HepG2 (cell line): Measurements from ENCODE around the gene DMAC2L. TPM values are rescaled to one million over a fixed set of nuclear protein-coding genes. Genes with fewer than 3 reads are reported as not detected.

ENCODE experiments used
- ATAC-seq: fragments of 200-7000 bp; cut with Tn5 transposase; 3 replicates; pipeline ENCODE4 v1.9.1; 2020; ENCODE audit warnings: mild to moderate bottlenecking, moderate library complexity
- BruUV-seq: library from RNA; stranded (reverse); fragments of 400-500 nt; replicated peaks from 2 replicates; lab custom pipeline; 2021; lab: Mats Ljungman, UMichigan
- CTCF ChIA-PET: fragments of 300-600 bp; formaldehyde crosslinking; extraction: SDS; loops from one replicate; lab custom pipeline; 2021; ENCODE audit warnings: low total read pairs, inconsistent platforms, low intra/inter-chr PET ratio; lab: Yijun Ruan, JAX
- POLR2A ChIA-PET: fragments of 350-600 bp; sonication (Branson Sonifier 250); formaldehyde crosslinking; loops from one replicate; lab custom pipeline; 2020; ENCODE audit warnings: antibody characterized with exemption, inconsistent platforms; lab: Yijun Ruan, JAX
- DNase-seq: peaks from one replicate; pipeline ENCODE4 v3.0.0-alpha.2; 2015; ENCODE audit warnings: low spot score
- FAIRE-seq: peaks from 3 replicates; lab custom pipeline; 2011; peaks lifted over from hg19 to GRCh38; lab: Jason Lieb, UNC
- H2AFZ ChIP-seq: one replicate; pipeline ENCODE4 v1.6.1; 2011; ENCODE audit warnings: low read length, inconsistent platforms
- H3K27ac ChIP-seq: fragments of 300-600 bp; 3 replicates; pipeline ENCODE4 v1.8.0; 2011; ENCODE audit warnings: mixed run types, mild to moderate bottlenecking, mixed read lengths, low read length, inconsistent platforms; ENCODE audit not compliant: insufficient read depth; ENCODE audit errors: extremely low read length
- H3K27me3 ChIP-seq, 2 experiments: fragments of 200-600 bp in 1 of 2; 2 replicates in 1 of 2; 3 replicates in 1 of 2; pipeline versions ENCODE4 v1.6.0 to v1.8.0; 2011; ENCODE audit warnings: low read length in 2 of 2, mild to moderate bottlenecking in 2 of 2, moderate library complexity in 2 of 2, inconsistent platforms in 1 of 2; ENCODE audit not compliant: insufficient read depth in 2 of 2, control insufficient read depth in 1 of 2
- H3K36me3 ChIP-seq, 2 experiments: fragments of 200-600 bp in 1 of 2; replicated peaks in 1 of 2; 2 replicates in 1 of 2; 3 replicates in 1 of 2; pipeline versions ENCODE4 v1.5.1 to v1.8.0; 2011; ENCODE audit warnings: low read length in 2 of 2, inconsistent platforms in 1 of 2; ENCODE audit not compliant: insufficient read depth in 2 of 2, control insufficient read depth in 1 of 2
- H3K4me1 ChIP-seq: 2 replicates; pipeline ENCODE4 v1.5.1; 2012; ENCODE audit warnings: low read length, inconsistent platforms; ENCODE audit not compliant: insufficient read depth
- H3K4me2 ChIP-seq: 2 replicates; pipeline ENCODE4 v1.6.0; 2011; ENCODE audit warnings: low read depth, low read length, inconsistent platforms
- H3K4me3 ChIP-seq, 3 experiments: fragments of 200-600 bp in 1 of 3; sonication (generic), shearing (Covaris generic) in 1 of 3; replicated peaks in 1 of 3; 2 replicates each; pipeline ENCODE4 v1.5.1; 2011 to 2016; ENCODE audit warnings: low read length in 3 of 3, inconsistent platforms in 2 of 3, low read depth in 2 of 3, mild to moderate bottlenecking in 2 of 3, control low read depth in 1 of 3, mixed read lengths in 1 of 3; ENCODE audit not compliant: insufficient read depth in 1 of 3
- H3K79me2 ChIP-seq: one replicate; pipeline ENCODE4 v1.6.1; 2011; ENCODE audit warnings: low read length, inconsistent platforms; ENCODE audit not compliant: insufficient read depth
- H3K9ac ChIP-seq: 2 replicates; pipeline ENCODE4 v1.6.0; 2011; ENCODE audit warnings: mild to moderate bottlenecking, low read depth, low read length, inconsistent platforms; ENCODE audit not compliant: insufficient read depth
- H3K9me3 ChIP-seq: 2 replicates; pipeline ENCODE4 v1.5.1; 2012; ENCODE audit warnings: mild to moderate bottlenecking, low read length
- H4K20me1 ChIP-seq: 2 replicates; pipeline ENCODE4 v1.6.0; 2011; ENCODE audit warnings: inconsistent platforms, mild to moderate bottlenecking, low read length, moderate library complexity; ENCODE audit not compliant: insufficient read depth
- FOXJ3 ChIP-seq: sonication (generic); formaldehyde crosslinking; IDR thresholded peaks from 2 replicates; pipeline ENCODE4 v1.4.0; 2020; ENCODE audit warnings: missing genetic modification reagents, mild to moderate bottlenecking, borderline replicate concordance
- HDAC6 ChIP-seq: fragments of 200-600 bp; sonication (generic); IDR thresholded peaks from 2 replicates; pipeline ENCODE4 v1.7.0; 2017; ENCODE audit warnings: mild to moderate bottlenecking, antibody characterized with exemption, low read length, low read depth
- MXD4 ChIP-seq: IDR thresholded peaks from 2 replicates; pipeline ENCODE4 v1.6.1; 2016; ENCODE audit warnings: mild to moderate bottlenecking, missing biosample characterization, missing genetic modification reagents
- NAIF1 ChIP-seq: sonication (generic); formaldehyde crosslinking; IDR thresholded peaks from 2 replicates; pipeline ENCODE4 v1.5.0; 2020; ENCODE audit warnings: mild to moderate bottlenecking, missing genetic modification reagents, borderline replicate concordance
- REPIN1 ChIP-seq: sonication (generic); formaldehyde crosslinking; IDR thresholded peaks from 2 replicates; pipeline ENCODE4 v1.8.0; 2022; ENCODE audit warnings: missing genetic modification reagents, low read depth, mild to moderate bottlenecking, borderline replicate concordance
- WGBS: methylation state at CpG from one replicate; pipeline ENCODE4 v1.1.6; 2017; ENCODE audit warnings: low lambda C conversion rate; 5-methylcytosine and 5-hydroxymethylcytosine counted together
- in situ Hi-C: cut with HindIII; loops from 2 replicates; pipeline ENCODE4 v1.10.0; 2017; ENCODE audit warnings: low pct_unique_long_range_greater_than_20kb; ENCODE audit not compliant: extremely low pct_ligation_motif_present
- intact Hi-C: fragments of 100-400 bp; cut with micrococcal nuclease; formaldehyde crosslinking; loops from one replicate; pipeline ENCODE4 v1.10.0; 2022; ENCODE audit not compliant: unreplicated experiment
- polyA plus RNA-seq, 8 experiments: library from polyadenylated mRNA; depleted of rRNA in 3 of 8; stranded (reverse) in 7 of 8; unstranded in 1 of 8; fragments of >200 nt; fragmentation: Illumina TruSeq in 4 of 8; extraction: Trizol in 4 of 8; gene quantifications; 2 replicates each; pipeline versions ENCODE4 v1.2.1 to v1.2.3, GENCODE V29; 2011 to 2016; ENCODE audit warnings: low read depth in 4 of 8, missing spikeins in 1 of 8, mixed read lengths in 1 of 8; ENCODE audit not compliant: insufficient read depth in 1 of 8
- total RNA-seq, 5 experiments: library from RNA; depleted of rRNA; stranded (reverse); fragments of >200 nt; fragmentation: Illumina TruSeq; extraction: Trizol; gene quantifications; 2 replicates each; pipeline ENCODE4 v1.2.3, GENCODE V29; 2016; ENCODE audit warnings: low read depth in 1 of 5
- TF ChIP-seq, protein P1 (sequence below): sonication (generic); formaldehyde crosslinking; IDR thresholded peaks from 2 replicates; pipeline ENCODE4 v1.5.1; 2020; ENCODE audit warnings: mild to moderate bottlenecking, missing genetic modification reagents, borderline replicate concordance
- TF ChIP-seq, protein P2 (sequence below): sonication (generic); formaldehyde crosslinking; IDR thresholded peaks from 2 replicates; pipeline ENCODE4 v1.5.1; 2020; ENCODE audit warnings: missing genetic modification reagents, mild to moderate bottlenecking, borderline replicate concordance
- TF ChIP-seq, protein P3 (sequence below): sonication (generic); formaldehyde crosslinking; IDR thresholded peaks from 2 replicates; pipeline ENCODE4 v1.5.1; 2020; ENCODE audit warnings: mild to moderate bottlenecking, moderate library complexity, missing genetic modification reagents
- TF ChIP-seq, protein P4 (sequence below): sonication (generic); formaldehyde crosslinking; IDR thresholded peaks from 2 replicates; pipeline ENCODE4 v1.4.0; 2020; ENCODE audit warnings: missing genetic modification reagents, borderline replicate concordance

DMAC2L gene
- total and polyA plus RNA-seq, 2 of the 13 experiments (the other 11 are each of a cell fraction or from before 2014, with no cell fraction given) = 19.4 to 23.2 TPM

DNA sequence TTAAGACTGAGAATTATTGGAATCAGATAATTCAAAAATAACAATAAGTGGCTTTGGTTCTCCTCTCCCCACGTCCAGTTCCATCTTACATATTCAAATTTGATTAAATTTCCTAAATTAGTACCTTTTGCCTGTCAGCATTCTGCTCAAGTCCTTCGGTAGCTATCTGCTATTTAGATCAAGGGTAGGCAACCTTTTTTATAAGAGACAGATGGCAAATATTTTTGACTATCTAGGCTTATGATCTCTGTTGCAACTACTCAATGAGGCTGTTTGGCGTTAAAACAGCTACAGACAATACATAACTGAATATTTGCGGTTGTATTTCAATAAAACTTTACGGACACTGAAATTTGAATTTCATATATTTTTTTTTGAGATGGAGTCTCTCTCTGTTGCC, 21.8 kb upstream of the DMAC2L start:
- H3K4me1 ChIP-seq = no peaks in the 10 kb centered on the region
- no peak overlapping the region for H3K27ac ChIP-seq
- H4K20me1 ChIP-seq = no peaks in the 10 kb centered on the region
- ATAC-seq = no peak
- H3K4me2 ChIP-seq = no peak overlapping the region
- FAIRE-seq = no peak
- H3K79me2 ChIP-seq = no peaks in the 10 kb centered on the region
- in situ Hi-C loops = no loop called here
- no peaks in the 10 kb centered on the region for H3K9me3 ChIP-seq
- ChIA-PET POLR2A (no interaction called here), CTCF (no interaction called here)
- H3K4me3 ChIP-seq = no peak overlapping the region
- no peak for DNase-seq
- H2AFZ ChIP-seq = no peak overlapping the region
- TF ChIP-seq FOXJ3 (CRISPR knock-in tag) (no peak), REPIN1 (CRISPR knock-in tag) (no peak), NAIF1 (CRISPR knock-in tag) (no peak)
- H3K9ac ChIP-seq = no peak overlapping the region
- intact Hi-C loops = no loop called here
- H3K36me3 ChIP-seq = peaks cover 0 to 3% of the 10 kb centered on the region in 2 experiments; a peak in 2 of 5 replicates
- 80% methylated on average over 5 of the region's 5 CpGs for WGBS
- no peaks in the 10 kb centered on the region for H3K27me3 ChIP-seq
- no TSS peak for BruUV-seq

DNA sequence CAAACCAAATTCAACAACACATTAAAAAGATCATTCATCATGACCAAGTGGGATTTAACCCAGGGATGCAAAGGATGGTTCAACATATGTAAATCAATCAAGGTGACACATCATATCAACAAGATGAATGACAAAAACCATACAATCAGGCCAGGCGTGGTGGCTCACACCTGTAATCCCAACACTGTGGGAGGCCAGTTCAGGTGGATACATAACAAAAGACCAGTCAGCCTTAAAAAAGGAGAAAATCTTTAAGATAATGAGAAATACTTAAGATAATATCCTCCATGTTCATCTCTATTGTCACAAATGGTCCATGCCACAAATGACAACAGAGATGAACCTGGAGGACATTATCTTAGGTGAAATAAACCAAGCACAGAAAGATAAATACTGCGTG, 12.5 kb upstream of the DMAC2L start:
- H3K27ac ChIP-seq = no peak overlapping the region
- no peak overlapping the region for H2AFZ ChIP-seq
- no peak for DNase-seq
- H3K27me3 ChIP-seq = no peaks in the 10 kb centered on the region
- POLR2A ChIA-PET = no interaction called here
- in situ Hi-C loops = no loop called here
- no TSS peak for BruUV-seq
- CTCF ChIA-PET = no interaction called here
- H4K20me1 ChIP-seq = no peaks in the 10 kb centered on the region
- no peak for FAIRE-seq
- H3K79me2 ChIP-seq = no peaks in the 10 kb centered on the region
- ATAC-seq = no peak
- TF ChIP-seq HDAC6 (no peak), MXD4 (no peak)
- TF ChIP-seq, protein P1, sequence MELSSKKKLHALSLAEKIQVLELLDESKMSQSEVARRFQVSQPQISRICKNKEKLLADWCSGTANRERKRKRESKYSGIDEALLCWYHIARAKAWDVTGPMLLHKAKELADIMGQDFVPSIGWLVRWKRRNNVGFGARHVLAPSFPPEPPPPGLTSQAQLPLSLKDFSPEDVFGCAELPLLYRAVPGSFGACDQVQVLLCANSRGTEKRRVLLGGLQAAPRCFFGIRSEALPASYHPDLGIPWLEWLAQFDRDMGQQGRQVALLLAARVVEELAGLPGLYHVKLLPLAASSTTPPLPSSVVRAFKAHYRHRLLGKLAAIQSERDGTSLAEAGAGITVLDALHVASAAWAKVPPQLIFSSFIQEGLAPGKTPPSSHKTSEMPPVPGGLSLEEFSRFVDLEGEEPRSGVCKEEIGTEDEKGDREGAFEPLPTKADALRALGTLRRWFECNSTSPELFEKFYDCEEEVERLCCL (CRISPR knock-in tag) = no peak
- TF ChIP-seq, protein P2, sequence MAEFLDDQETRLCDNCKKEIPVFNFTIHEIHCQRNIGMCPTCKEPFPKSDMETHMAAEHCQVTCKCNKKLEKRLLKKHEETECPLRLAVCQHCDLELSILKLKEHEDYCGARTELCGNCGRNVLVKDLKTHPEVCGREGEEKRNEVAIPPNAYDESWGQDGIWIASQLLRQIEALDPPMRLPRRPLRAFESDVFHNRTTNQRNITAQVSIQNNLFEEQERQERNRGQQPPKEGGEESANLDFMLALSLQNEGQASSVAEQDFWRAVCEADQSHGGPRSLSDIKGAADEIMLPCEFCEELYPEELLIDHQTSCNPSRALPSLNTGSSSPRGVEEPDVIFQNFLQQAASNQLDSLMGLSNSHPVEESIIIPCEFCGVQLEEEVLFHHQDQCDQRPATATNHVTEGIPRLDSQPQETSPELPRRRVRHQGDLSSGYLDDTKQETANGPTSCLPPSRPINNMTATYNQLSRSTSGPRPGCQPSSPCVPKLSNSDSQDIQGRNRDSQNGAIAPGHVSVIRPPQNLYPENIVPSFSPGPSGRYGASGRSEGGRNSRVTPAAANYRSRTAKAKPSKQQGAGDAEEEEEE = no peak
- TF ChIP-seq, protein P3, sequence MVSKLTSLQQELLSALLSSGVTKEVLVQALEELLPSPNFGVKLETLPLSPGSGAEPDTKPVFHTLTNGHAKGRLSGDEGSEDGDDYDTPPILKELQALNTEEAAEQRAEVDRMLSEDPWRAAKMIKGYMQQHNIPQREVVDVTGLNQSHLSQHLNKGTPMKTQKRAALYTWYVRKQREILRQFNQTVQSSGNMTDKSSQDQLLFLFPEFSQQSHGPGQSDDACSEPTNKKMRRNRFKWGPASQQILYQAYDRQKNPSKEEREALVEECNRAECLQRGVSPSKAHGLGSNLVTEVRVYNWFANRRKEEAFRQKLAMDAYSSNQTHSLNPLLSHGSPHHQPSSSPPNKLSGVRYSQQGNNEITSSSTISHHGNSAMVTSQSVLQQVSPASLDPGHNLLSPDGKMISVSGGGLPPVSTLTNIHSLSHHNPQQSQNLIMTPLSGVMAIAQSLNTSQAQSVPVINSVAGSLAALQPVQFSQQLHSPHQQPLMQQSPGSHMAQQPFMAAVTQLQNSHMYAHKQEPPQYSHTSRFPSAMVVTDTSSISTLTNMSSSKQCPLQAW (CRISPR knock-in tag) = no peak
- TF ChIP-seq, protein P4, sequence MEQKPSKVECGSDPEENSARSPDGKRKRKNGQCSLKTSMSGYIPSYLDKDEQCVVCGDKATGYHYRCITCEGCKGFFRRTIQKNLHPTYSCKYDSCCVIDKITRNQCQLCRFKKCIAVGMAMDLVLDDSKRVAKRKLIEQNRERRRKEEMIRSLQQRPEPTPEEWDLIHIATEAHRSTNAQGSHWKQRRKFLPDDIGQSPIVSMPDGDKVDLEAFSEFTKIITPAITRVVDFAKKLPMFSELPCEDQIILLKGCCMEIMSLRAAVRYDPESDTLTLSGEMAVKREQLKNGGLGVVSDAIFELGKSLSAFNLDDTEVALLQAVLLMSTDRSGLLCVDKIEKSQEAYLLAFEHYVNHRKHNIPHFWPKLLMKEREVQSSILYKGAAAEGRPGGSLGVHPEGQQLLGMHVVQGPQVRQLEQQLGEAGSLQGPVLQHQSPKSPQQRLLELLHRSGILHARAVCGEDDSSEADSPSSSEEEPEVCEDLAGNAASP (CRISPR knock-in tag) = no peak
- WGBS = 98% methylated on average over 2 of the region's 2 CpGs
- H3K9me3 ChIP-seq = no peaks in the 10 kb centered on the region
- intact Hi-C loops = no loop called here
- H3K9ac ChIP-seq = no peak overlapping the region
- H3K4me3 ChIP-seq = no peak overlapping the region
- no peak overlapping the region for H3K4me2 ChIP-seq
- H3K4me1 ChIP-seq = peaks cover 13% of the 10 kb centered on the region
- 0 out of 5 replicates have a peak, but pooled peaks cover 0 to 2% of the 10 kb centered on the region in 2 experiments for H3K36me3 ChIP-seq
